C4-2B (cell line): ENCODE measurements around the gene RBM44.
"Not testable (repeated sequence)": the region's sequence is repeated elsewhere in the genome, so short reads cannot be mapped to it uniquely, and the experiment has no call there.

Source experiments
- H3K27ac ChIP-seq: fragments of 450-650 bp; 2 replicates; pipeline ENCODE4 v1.5.1; 2017
- ZFX ChIP-seq: fragments of 450-650 bp; IDR thresholded peaks from 2 replicates; pipeline ENCODE4 v1.6.1; 2017
- TF ChIP-seq, protein P1 (sequence below): fragments of 450-650 bp; conservative IDR thresholded peaks from 2 replicates; pipeline ENCODE4 v1.5.1; 2017; ENCODE audit warnings: mild to moderate bottlenecking

Gene RBM44, protein sequence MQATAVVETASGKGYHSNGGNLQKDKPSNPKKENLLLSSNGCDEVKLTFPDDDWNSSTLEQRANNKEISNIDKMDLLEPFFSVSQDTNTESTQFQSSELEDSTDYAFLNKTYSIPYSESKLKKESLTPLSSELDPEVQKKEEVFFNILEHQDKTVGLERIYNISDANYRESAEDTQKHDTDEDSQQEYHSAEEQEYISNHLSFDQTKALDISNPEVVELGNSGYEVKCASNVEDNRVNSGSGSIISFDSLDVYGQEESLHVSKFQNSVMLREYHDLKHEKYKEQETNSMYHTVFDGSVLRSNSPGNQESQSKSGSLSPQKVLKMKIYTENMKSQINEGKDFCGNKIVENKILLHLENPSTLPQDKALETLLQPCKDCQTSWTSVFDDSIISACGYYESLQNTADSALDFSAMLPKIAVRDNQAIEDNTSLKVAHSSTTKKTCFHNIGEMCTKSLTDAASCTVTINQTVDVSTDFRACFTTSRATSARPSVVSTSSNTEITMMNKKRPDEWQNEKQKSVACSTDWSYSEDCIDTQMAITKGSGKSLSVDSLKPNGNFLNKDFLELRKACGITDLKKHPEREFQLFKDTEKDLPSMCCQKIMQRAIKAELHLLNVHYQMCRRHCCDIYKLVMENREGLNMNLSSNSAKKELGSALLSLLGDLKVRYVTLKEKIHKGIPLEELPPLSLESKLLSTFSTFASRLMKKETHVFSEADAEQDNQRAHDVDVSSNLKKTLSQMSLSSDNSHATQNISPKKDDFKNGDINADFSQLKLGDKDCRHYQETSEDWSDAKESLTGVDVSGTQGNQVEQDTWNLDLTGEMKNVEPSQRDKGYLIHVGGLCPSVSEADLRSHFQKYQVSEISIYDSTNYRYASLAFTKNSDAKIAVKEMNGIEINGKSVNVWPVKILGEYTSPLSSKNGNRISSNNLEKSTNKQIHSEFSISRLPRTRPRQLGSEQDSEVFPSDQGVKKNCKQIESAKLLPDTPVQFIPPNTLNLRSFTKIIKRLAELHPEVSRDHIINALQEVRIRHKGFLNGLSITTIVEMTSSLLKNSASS

DNA sequence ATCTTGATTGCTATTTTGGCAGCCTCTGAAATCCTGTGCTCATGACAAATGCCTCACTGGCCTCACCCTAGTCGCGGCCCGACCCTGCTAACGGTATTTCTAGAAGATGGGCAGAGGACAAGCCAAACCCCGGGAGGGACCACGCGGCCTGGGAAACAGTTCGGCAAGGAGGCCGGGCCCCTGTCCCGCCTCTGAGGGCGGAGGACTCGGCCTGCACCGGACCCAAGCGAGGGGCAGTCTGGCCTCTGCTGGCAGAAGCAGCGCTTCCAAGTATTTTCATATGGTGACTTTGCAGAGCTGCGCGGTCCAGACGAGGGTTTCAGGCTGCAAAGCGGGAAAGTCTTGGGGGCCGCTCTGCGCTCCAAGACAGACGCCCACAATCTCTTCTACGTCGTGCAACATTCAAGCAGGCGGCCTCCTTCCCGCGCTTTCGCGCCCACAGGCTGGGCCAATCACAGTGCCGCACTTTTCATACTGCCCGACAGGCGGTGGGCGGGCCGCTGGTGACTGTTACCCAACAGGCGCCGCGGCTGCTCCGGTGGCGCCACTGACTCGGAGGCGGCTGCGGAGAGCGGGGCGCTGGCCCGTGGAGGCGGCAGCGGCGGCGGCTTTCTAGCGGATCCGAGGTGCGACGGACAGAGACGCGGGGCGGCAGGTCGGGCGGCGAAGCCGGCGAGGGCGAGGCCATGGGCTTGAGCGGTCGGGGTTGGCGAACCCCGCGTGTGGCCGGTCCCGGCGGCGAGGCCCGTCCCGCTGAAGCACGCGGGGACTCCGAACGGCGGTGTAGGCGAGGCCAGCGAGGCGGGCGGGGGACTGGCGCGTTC is at the start of gene RBM44:
Gene RBM44, plus strand, starts transcription at position 544 of the 824 bp plus-strand sequence. CDS start 14,831 bp downstream, outside the sequence.
- TF ChIP-seq, protein P1, sequence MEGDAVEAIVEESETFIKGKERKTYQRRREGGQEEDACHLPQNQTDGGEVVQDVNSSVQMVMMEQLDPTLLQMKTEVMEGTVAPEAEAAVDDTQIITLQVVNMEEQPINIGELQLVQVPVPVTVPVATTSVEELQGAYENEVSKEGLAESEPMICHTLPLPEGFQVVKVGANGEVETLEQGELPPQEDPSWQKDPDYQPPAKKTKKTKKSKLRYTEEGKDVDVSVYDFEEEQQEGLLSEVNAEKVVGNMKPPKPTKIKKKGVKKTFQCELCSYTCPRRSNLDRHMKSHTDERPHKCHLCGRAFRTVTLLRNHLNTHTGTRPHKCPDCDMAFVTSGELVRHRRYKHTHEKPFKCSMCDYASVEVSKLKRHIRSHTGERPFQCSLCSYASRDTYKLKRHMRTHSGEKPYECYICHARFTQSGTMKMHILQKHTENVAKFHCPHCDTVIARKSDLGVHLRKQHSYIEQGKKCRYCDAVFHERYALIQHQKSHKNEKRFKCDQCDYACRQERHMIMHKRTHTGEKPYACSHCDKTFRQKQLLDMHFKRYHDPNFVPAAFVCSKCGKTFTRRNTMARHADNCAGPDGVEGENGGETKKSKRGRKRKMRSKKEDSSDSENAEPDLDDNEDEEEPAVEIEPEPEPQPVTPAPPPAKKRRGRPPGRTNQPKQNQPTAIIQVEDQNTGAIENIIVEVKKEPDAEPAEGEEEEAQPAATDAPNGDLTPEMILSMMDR, result no peak
- no peak for TF ChIP-seq ZFX
- no peak within 1 kb of the TSS for H3K27ac ChIP-seq

DNA sequence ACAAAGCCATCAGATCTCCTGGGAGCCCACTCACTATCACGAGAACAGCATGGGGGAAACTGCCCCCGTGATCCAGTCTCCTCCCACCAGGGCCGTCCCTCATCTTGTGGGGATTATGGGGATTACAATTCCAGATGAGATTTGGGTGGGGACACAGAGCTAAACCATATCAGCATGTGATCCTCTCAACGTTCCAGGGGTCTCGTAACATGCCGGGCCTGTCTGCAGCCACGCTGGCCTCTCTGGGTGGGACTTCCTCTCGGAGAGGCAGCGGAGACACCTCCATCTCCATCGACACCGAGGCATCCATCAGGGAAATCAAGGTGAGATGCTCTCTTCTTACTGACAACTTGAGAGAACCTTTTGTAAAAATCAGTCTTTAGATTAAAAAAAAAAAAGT is 49.6 kb upstream of the RBM44 start:
- no peak overlapping the region for H3K27ac ChIP-seq
- TF ChIP-seq, protein P1, result no peak
- TF ChIP-seq ZFX, result no peak

DNA sequence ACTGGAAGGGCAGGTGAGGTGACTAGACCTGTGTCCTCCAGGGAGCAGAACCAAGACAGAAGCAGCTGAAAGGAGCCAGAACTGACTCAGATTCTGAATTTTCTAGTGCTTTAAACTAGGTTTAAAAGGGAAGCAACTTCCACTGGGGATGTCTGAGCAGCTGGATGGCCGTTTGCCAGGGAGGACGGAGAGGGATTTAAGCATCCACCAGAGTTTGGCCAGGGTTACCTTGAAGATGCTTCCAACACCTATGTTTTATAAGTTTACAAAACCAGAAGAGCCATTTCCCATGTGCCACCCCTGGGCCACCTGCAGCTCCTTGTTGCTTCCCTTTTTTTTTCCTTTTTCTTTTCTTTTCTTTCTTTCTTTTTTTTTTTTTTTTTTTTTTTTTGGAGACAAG is 48.6 kb upstream of the RBM44 start:
- no peak overlapping the region for H3K27ac ChIP-seq
- TF ChIP-seq, protein P1, result no peak
- no peak for TF ChIP-seq ZFX

DNA sequence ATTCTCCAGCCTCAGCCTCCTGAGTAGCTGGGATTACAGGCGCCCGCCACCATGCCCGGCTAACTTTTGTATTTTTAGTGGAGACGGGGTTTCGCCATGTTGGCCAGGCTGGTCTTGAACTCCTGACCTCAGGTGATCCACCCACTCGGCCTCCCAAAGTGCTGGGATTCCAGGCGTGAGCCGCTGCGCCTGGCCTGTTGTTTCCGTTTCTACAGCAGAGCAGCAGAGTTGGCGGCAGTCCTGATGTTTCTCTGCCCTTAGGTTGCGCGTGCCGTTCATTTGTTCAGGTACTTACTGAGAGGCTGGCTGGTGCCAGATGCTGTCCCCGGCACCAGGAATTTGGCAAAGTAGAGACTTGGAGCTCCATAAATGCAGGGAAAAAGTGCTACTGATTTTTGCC is 48.1 kb upstream of the RBM44 start:
- H3K27ac ChIP-seq, result not testable (repeated sequence)

DNA sequence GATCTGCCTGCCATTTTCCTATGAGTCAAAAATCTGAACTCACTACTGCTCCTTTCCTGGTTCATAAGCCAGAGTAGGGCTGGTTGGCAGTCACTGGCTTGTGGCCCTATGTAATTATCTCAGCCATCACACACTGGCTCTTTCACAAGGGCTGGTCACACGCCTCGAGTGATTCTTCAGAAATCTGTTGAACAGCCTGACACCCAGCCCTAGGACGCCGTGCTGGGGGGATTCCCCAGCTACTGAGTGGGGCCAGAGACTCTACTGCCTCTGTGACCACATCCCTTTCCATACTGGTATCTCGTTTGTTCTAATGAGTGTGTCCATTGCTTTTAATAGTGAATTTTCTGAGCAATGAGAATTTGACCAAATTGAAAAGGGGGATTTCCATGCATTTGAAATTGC is 45.8 kb upstream of the RBM44 start:
- H3K27ac ChIP-seq, result no peak overlapping the region

DNA sequence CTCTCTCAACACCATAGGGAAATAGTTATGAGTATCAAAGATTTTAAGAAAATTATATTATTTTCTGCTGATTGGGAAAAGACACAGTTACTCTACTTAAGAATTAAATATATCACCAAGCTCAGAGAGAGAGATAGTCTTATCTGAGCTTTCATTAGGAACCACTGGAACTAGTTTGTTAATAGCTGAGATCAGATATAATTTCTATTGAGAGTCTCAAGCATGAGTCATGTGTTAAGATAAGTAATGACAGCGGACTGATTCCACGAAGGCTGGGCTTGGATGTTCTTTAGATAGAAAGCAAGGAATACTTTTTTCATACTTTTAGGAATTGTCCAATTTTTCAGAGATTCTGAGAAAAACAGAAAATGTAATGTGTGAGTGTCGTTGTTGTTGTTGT is 44.4 kb upstream of the RBM44 start:
- TF ChIP-seq ZFX, result no peak
- TF ChIP-seq, protein P1, result no peak
- H3K27ac ChIP-seq, result no peak overlapping the region

More for the DNA sequence above, 45.8 kb upstream of the RBM44 start:
- TF ChIP-seq, protein P1, result no peak
- no peak for TF ChIP-seq ZFX

DNA sequence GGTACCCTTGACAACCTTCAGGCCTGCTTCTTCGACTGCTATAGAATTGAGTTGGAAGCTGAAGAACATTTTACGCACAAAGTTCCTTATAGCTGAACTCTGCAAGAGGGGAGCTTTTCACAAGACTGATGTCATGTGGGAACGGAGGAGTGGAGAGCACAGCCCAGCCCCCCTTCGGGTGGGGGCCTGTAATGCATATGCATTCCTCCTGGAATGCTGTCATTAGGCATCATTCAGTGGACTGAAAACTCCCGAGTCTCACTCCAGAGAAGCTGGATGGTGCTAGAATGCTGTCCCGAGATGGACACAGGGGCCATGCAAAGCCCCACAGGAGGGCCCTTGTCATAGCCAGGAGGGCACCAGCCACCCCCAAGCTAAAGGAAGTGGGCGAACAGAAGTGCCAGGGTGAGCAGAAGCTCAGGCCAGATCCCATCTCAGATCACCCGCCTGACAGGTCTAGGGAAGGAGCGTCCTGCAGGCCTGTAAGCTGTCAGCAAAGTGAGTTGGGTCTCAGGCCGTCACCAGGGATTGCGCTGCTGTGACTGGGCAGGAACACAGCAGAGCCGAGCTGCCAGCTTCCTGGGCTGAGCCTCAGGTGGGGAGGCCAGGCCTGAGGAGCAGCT is 43.8 kb upstream of the RBM44 start:
- TF ChIP-seq ZFX, result no peak
- no peak overlapping the region for H3K27ac ChIP-seq
